ENCODE data around the gene HCN2.

- TF ChIP-seq CTCF (IDR thresholded peaks at IDR 0.05; ENCODE audit: low read length), result no peak
- no peak for TF ChIP-seq EZH2 (IDR thresholded peaks at IDR 0.05; ENCODE audit: borderline replicate concordance, low read length)
Measured at GRCh38 chr19:583198-583967, 6.3 kb upstream of the HCN2 start.

Measured in OCI-LY1 (cell line).